IPS DF 4.7 (cell line): ENCODE results near the gene HDAC4.
"Not testable (repeated sequence)": the region's sequence is repeated elsewhere in the genome, so short reads cannot be mapped to it uniquely, and the experiment has no call there.

Experiments used
- DNase-seq: peaks from one replicate; pipeline ENCODE4 v3.0.0-alpha.2; 2013; ENCODE audit warnings: low spot score; ENCODE audit errors: extremely low read depth

HDAC4 gene

GRCh38 chr2:239283961-239284795 lies 116.6 kb downstream of the HDAC4 start:
- DNase-seq, result no peak

- no peak for DNase-seq
Observed at GRCh38 chr2:239283288-239283945, 117.4 kb downstream of the HDAC4 start.

DNA sequence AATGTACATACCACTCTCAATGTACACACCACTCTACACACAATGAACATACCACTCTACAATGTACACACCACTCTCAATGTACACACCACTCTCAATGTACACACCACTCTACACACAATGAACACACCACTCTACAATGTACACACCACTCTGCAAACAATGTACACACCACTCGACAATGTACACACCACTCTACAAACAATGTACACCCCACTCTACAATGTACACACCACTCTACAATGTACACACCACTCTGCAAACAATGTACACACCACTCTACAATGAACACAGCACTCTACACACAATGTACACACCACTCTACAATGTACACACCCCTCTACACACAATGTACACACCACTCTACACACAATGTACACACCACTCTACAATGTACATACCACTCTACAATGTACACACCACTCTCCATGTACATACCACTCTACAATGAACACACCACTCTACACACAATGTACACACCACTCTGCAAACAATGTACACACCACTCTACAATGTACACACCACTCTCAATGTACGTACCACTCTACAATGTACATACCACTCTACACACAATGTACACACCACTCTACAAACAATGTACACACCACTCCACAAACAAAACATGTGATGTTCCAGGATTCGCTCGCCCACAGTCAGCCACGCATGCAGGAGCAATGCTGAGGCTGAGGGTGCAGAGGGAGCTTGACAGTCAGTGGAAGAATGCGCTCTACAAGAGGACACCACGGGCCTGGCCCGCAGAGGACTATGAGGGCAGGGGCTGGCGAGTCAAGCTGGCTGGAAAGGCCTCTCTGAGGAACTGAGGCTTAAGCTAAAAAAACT lies 118.2 kb downstream of the HDAC4 start:
- no peak for DNase-seq

DNA sequence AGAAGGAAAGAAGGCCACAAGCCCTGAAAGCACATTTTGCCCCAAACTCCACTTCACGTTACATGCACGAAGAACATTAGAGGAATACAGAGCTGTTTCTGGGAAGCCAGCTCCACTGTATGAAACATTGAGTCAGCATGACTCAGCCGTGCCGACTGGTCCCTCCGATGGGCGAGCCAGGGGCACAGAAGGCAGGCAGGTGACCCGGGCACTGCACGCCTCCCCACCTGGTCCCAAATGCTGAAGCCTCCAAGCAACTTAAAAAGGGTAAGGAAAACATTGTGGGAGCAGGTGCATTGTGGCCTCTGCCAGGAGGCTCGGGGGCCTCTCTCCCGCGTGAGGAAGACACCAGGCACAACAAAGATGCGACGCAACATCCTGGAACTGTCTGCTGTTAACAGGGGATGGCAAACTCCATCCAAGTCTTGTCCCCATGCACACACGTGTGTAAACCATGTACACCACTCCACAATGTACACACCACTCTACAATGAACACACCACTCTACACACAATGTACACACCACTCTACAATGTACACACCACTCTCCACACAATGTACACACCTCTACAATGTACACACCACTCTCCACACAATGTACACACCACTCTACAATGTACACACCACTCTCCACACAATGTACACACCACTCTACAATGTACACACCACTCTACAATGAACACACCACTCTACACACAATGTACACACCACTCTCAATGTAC lies 120.4 kb downstream of the HDAC4 start:
- DNase-seq, result not testable (repeated sequence)

DNA sequence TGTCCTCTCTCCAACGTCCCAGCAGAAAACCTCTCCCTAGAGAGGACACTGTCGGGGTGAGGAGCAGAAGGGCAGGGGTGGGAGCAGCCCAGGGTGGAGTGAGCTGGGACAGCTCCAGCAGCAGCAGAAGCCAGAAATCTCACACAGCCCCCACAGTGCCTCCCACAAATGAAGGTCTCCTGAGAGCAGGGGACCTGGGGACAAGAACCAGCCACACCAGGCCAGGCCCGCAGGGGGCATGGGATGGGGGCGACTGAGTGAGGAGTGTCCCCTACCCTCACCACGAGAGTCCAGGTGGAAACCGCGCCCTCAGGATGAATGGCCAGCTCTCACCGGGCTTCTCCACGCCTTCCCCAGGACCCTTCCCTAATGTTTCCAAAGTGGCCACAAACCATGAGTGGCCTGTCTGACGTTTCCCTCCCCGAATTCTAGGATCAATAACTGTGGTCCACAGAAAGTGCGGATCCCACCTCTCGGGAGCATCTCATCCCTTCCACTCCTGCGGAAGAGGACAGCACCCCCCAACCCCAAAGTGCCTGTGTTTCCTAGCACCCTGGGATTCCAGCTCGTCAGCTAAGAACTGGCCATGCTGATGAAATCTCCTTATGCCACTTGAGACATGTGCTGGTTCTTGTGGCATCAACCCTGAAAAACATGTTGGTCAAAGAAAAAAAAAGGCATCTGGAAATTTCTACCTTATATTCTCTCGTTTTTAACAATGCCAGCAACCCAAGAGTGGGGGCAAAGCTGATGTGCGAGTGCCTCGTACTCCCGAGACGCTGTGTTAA lies 121.1 kb downstream of the HDAC4 start:
- no peak for DNase-seq

DNA sequence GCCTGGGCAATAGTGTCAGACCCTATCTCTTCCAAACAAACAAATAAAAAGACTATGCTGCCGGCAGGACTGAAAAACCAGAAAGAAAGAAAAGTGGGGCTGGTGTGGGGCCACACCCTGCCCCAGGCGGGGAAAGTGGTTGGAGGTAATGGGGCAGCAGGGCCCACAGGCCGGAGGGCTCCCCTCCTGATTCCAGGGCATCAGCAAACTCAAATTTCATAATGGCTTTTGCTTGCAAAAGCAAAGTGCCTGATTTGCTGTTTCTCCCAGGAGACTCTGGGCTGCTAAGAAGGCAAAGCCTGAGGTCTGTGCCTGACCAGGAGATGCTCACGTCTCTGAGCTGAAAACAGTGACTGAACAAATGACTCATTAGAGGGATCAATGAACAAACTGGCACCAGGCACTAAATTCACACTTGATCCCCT lies 121.9 kb downstream of the HDAC4 start:
- no peak for DNase-seq

- DNase-seq, result no peak
Observed at GRCh38 chr2:239278361-239278760, 122.5 kb downstream of the HDAC4 start.

DNA sequence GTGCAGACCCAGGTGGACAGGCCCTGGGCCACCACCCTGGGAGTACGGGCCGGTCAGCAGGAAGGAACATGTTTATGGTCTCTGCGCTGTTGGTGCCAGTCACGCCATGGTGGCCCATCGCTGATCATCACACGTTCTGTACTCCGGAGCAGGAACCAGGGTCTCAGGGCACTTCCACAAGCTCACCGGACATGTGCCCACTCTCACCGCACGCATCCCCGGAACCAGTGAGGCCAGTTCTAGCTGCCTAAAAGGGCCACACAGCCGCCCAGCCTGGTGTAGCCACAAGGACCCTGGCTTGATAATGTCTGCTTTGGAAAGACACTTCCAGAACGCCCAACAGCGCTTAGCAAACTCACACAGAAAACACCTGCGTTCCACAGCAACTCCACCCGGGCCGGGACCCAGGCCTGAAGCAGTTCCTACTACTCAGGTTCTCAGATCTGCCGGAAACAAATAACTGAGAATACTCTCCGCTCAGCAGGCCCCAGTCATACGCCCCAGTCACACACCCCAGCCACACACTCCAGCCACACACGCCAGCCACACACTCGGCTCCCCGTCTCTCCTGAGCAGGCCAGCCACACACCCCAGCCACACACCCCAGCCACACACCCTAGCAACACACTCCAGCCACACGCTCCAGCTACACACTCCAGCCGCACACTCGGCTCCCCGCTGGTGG lies 123.3 kb downstream of the HDAC4 start:
- no peak for DNase-seq

DNA sequence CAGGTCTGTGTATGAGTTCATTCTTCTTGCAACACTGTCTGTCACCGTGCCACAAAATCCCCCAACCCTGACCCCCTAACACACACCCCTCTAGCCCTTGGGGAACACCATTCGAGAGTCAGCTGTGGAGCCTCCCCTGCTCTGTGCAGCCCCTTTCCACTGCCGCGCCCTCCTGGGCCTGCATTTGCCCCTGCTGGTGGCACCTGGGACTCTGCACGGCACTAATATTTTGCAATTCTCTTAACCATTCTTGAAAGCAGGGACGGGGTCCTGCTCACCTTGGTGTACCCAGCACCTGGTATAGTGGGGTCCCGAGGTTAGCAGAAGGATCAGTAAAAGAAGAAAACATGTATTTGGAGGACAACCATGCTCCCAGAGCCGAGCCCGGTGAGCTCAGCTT lies 124.0 kb downstream of the HDAC4 start:
- DNase-seq, result no peak

- no peak for DNase-seq
Observed at GRCh38 chr2:239275847-239276831, 124.7 kb downstream of the HDAC4 start.

DNA sequence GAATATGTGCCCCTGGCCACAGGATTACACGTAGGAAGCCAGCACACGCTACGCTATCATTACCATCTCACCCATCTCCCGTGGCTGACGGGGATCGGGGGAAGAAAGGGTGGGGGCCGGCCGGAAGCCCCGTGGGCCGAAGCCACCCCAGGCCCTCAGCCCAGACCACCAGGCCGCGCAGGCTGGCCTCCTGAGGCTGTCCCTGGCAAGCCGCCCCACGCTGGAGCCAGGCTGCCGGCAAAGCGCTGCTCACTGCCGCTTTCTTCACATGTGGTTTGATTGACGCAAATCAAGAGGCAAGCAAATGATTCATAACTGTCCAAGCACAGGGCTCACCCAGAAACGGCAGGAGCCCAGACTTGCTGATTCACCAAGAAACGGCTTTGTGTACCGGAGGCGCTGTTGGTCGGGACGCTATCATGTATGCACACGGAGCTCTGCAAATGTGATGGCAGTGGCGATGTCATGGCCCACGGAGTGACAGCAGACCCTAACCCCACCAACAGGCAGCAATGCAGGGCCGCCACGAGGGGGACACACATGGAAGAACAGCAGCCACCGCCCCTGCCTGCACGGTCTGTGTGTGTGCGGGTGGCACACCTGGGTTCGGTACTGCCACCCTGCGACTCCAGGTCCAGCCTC lies 125.7 kb downstream of the HDAC4 start:
- DNase-seq, result no peak

- no peak for DNase-seq
Observed at GRCh38 chr2:239274391-239275043, 126.3 kb downstream of the HDAC4 start.

DNA sequence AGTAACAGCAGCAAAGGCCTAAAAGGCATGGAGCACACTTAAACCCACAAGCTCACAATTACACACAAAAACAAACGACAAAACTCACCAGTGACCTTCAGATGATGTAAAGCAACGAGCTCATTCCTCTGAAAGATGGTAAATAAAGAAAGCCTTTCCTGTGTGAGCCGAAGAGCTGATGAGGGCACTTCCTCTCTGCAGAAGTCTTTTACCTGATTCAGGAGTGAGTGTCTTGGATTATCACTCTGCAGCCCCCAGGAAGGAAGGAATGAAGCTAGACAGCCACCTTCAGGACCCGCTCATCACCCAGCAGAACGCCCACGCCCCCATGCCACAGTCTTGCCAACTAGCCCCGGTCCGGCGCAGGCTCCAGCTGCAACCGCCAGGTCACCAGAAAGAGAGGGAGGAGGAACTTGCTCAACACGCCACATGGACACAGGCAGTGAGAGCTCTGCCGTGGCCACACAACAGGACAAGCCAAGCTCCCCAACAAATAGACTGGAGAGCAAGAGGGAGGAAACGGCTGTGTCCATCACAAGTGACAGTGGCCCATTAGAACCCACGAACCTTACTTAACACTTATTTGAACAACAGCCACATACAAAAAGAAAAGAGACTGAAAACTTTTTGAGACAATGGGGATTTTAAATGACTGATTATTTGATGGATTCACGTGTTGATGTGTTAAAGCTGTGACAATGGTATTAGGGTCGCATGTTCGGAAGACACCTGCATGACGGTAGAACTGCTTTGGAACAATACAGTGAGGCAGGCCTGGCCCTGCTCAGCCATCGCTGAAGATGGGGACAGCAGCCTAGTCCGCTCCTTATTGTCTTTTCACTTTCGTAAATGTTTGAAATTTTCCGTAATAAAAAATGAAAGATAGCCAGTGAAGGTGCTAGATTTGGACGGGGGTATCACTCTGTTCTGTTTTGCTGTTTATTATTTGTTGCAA lies 127.3 kb downstream of the HDAC4 start:
- no peak for DNase-seq

GRCh38 chr2:239272626-239273025 lies 128.2 kb downstream of the HDAC4 start:
- no peak for DNase-seq

DNA sequence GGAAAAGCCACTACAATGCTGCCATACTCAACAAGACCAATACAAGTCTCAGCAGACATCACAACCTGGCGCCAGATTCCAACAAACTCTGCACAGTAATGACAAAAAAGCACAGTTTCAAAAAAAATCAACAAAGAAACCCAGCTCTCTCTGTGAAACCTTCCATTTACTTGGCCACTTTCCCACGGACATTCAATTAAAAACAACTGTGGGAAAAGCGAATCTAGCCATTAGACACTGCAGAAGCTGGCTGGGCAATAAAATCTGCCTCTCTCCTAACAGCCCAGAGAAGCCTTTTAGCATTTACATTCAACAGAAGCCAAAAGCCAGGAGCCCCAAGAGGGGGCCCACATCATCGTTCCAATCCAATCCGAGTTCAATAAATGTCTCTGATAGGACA lies 128.9 kb downstream of the HDAC4 start:
- no peak for DNase-seq

DNA sequence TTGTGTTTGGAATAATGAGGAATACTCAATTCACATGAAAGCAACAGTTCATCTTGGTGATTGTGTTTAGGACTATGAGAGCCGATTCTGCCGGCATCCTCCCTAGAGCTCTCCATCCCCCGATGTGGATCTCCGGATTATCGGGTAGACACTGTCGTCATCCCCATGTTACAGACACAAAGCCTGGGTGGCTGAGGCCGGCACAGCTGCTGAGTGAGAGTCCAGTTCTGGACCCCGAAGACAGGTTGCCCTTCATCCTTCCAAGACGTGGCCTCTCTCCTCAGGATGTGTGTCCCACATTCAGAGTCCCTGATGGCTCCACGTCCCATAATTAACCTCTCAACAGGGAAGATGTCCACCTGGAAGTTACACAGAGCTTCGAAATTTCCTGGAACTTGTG lies 129.3 kb downstream of the HDAC4 start:
- DNase-seq, result no peak

DNA sequence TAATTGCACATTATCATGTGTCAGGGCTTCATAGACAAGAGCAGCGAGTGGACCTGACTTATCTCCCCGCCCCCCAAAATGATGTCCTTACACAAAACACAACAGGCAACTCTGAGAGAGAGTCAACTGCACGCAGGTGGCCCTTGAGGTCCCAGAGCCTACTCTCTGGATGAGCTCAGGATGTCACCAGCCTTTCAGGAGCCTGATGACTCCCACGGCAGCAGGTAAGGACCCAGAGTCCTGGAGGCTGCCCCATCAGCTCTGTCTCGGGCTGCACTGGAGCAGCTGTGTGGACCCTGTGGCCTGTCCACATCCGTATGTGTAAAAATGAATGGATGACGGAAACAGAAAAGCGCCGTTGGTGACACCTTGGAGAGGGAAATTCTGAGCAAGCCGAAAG lies 130.9 kb downstream of the HDAC4 start:
- no peak for DNase-seq
